ENCODE measurements around the gene MYH11. TPM values are rescaled to one million over a fixed set of nuclear protein-coding genes. Genes with fewer than 3 reads are reported as not detected.
A peak's percentile ranks its signal among the peaks of the same experiment; 100 is the strongest.

The MYH11 gene
- total and polyA plus RNA-seq, 2 of the 13 experiments (the other 11 are each of a cell fraction or from before 2014, with no cell fraction given): not detected

DNA sequence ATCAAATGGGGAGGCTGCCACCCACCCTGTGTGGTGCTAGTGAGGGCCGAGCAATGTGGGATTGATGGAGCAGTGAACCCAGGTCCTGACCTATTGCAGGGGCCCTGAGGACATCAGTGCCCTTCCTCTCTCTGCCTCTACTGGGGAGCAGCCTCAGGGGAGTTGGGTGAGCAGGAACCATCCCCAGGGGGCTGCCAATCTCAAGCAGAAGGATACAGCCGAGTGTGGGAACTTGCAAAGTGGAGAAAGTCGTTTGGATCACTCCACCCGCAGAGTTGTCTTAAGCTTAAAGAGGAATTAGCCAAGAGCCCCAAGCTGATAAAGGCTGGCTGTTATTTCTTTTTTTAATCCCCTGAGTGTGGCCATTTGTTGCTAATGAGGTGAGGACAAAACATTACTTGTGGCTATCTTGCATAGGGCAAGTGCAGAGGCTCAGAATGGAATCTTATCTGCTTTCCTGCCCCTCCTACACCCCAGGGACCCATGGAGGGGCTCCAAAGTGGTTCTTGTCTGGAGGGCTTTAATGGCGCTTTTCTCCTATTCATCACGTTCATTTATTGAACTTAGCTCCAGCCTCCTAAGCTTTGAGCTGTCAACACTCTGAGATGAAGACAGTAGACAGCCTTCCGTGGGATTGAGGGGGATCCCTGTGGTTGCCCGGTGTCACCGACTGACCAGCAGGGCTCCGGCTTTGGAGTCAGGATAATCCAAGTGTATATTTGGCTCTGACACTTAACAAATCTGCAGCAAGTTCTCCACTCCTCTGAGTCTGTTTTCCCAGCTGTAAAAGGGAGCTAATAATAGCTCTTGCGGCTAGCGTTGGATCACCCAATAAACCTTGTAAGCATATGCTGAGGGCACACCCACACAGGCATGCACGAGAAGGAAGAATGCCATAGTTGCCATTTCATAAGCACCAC is 45.1 kb downstream of the MYH11 start:
- no peak overlapping the region for H3K27ac ChIP-seq (ENCODE audit: extremely low read length, insufficient read depth, low read length)
- ChIA-PET CTCF (ENCODE audit: low intra/inter-chr PET ratio, low total read pairs) (no interaction called here), POLR2A (no interaction called here)
- ATAC-seq (peak; percentile 27; the same call in 2 of the 3 replicates), FAIRE-seq (no peak), DNase-seq (ENCODE audit: low spot score) (no peak)
- WGBS (ENCODE audit: low lambda C conversion rate): 5% methylated on average over 13 of the region's 13 CpGs
- no TSS peak for BruUV-seq (replicated peaks)
- peaks cover 4% of the 10 kb centered on the region; the same call in 1 of the 2 replicates for H3K4me1 ChIP-seq (ENCODE audit: insufficient read depth, low read length)
- H3K4me3 ChIP-seq (replicated peaks in 1 of 3; ENCODE audit: insufficient read depth in 1 of 3, low read depth in 2 of 3, low read length in 3 of 3): no peak overlapping the region
- H3K36me3 ChIP-seq (replicated peaks in 1 of 2; ENCODE audit: control insufficient read depth in 1 of 2, insufficient read depth in 2 of 2, low read length in 2 of 2): no peaks in the 10 kb centered on the region
- H3K9me3 ChIP-seq (ENCODE audit: low read length): peaks cover 13% of the 10 kb centered on the region
- H3K27me3 ChIP-seq (ENCODE audit: control insufficient read depth in 1 of 2, insufficient read depth in 2 of 2, low read length in 2 of 2): peaks cover 5 to 54% of the 10 kb centered on the region in 2 experiments; a peak in 4 of 5 replicates
- no peak overlapping the region for H3K9ac ChIP-seq (ENCODE audit: insufficient read depth, low read depth, low read length)
- H2AFZ ChIP-seq (ENCODE audit: low read length): no peak overlapping the region
- H3K4me2 ChIP-seq (ENCODE audit: low read depth, low read length): no peak overlapping the region
- TF ChIP-seq, protein P1, sequence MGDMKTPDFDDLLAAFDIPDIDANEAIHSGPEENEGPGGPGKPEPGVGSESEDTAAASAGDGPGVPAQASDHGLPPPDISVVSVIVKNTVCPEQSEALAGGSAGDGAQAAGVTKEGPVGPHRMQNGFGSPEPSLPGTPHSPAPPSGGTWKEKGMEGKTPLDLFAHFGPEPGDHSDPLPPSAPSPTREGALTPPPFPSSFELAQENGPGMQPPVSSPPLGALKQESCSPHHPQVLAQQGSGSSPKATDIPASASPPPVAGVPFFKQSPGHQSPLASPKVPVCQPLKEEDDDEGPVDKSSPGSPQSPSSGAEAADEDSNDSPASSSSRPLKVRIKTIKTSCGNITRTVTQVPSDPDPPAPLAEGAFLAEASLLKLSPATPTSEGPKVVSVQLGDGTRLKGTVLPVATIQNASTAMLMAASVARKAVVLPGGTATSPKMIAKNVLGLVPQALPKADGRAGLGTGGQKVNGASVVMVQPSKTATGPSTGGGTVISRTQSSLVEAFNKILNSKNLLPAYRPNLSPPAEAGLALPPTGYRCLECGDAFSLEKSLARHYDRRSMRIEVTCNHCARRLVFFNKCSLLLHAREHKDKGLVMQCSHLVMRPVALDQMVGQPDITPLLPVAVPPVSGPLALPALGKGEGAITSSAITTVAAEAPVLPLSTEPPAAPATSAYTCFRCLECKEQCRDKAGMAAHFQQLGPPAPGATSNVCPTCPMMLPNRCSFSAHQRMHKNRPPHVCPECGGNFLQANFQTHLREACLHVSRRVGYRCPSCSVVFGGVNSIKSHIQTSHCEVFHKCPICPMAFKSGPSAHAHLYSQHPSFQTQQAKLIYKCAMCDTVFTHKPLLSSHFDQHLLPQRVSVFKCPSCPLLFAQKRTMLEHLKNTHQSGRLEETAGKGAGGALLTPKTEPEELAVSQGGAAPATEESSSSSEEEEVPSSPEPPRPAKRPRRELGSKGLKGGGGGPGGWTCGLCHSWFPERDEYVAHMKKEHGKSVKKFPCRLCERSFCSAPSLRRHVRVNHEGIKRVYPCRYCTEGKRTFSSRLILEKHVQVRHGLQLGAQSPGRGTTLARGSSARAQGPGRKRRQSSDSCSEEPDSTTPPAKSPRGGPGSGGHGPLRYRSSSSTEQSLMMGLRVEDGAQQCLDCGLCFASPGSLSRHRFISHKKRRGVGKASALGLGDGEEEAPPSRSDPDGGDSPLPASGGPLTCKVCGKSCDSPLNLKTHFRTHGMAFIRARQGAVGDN (CRISPR knock-in tag; IDR thresholded peaks at IDR 0.05): no peak
- no peak for TF ChIP-seq NR2F2 (IDR thresholded peaks at IDR 0.05; ENCODE audit: borderline replicate concordance, low read depth)
- TF ChIP-seq ZNF292 (CRISPR knock-in tag; IDR thresholded peaks at IDR 0.05; ENCODE audit: borderline replicate concordance, low read depth): no peak
- no peak for TF ChIP-seq GTF2F1 (IDR thresholded peaks at IDR 0.05; ENCODE audit: low read length)
- TF ChIP-seq KDM3A (CRISPR knock-in tag; IDR thresholded peaks at IDR 0.05; ENCODE audit: low read depth): no peak
- TF ChIP-seq ZNF672 (CRISPR knock-in tag; IDR thresholded peaks at IDR 0.05): no peak
- TF ChIP-seq YY1 (IDR thresholded peaks at IDR 0.05; ENCODE audit: insufficient read depth, insufficient replicate concordance, low read depth, low read length): no peak
- no peak for TF ChIP-seq ZHX1 (CRISPR knock-in tag; IDR thresholded peaks at IDR 0.05; ENCODE audit: low read depth)
- in situ Hi-C loops (cut with HindIII; ENCODE audit: extremely low pct_ligation_motif_present, low pct_unique_long_range_greater_than_20kb): no loop called here
- H4K20me1 ChIP-seq (ENCODE audit: insufficient read depth, low read length): no peaks in the 10 kb centered on the region
- no peaks in the 10 kb centered on the region for H3K79me2 ChIP-seq (ENCODE audit: insufficient read depth, low read length)
- intact Hi-C loops (cut with micrococcal nuclease; ENCODE audit: unreplicated experiment): no loop called here

Measured in HepG2 (cell line).